GM18873 (cell line): Measurements from ENCODE around the gene SPOCD1.

Experiments used
- ATAC-seq: cut with Tn5 transposase; IDR thresholded peaks from one replicate; pipeline ENCODE4 v1.9.1; 2021; ENCODE audit warnings: mild to moderate bottlenecking, moderate library complexity, moderate number of reproducible peaks; ENCODE audit not compliant: unreplicated experiment, low FRiP score

Gene SPOCD1

DNA sequence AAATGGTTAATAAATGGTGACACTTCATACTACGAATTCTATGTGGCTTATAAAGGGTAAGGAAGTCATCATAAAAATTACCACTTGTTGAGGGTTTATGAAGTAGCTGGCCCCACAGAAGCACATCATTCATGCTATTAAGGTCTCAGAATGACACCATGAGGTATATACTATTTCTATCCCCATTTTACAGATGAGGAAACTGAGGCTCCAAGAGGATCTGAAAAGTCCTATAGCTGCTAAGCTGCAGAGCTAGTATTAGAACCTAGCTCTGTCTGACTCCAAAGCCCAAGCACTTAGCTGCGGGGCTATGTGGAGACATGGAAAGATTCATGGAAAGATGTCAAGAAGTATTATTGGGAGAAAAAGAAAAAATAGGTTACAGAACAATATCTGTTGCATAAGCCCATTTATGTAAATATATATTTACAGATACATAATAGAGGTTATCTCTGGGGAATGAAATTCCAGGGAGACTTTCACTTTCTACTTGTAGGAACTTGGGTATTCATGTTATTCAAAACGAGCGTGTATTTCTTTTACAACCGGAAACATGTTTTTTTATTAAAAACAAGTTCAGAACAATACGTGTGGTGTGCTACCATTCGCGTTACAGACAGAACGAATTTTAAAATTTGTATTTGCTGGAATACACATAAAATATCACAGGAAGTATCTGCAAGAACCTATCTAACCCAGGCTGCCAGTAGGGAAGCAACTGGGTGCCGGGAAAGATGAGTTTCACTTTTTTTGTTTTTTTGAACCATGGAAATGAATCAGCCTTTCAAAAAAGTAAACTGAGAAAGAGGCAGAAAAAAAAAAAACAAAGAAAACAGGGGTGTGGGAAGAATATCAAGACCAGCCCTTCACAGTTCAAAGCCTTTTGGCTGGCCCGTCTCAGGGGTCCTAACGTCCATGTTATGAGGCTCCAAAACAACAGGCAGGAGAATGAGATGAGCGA, 13.4 kb downstream of the SPOCD1 start:
- no peak for ATAC-seq

DNA sequence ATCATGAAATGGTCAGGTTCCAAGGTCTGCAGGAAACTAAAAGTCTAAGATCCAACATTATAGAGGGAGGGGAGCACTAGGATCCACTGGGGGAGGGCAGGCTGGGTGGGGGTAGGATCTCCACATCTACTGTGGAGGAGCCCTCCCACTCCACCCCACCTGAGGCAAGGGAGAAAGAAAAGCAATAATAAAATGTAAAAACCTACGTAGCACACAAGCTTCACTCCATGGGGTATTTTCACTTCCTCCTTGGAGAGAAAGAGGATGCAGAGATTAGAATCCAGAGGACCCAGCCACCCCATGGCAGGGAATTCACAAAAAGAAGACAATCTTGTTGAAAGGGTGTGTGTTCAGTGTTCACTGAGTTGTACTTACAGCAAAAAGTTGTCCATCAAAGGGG, 14.4 kb downstream of the SPOCD1 start:
- ATAC-seq, result no peak

DNA sequence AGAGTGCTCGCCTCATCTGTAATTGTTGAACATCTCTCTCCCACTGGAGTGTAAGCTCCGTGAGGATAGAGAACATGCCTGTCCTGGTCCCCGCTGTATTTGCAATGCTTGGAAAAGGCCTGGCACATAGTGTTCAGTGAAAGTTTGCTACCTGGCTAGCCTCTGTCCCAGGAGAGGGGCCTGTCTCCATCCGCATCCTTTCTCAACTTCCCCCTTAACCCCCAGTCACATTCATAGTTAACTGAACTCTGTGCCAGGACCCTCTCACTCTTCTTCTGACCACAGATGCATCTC, 15.2 kb downstream of the SPOCD1 start:
- ATAC-seq, result no peak

DNA sequence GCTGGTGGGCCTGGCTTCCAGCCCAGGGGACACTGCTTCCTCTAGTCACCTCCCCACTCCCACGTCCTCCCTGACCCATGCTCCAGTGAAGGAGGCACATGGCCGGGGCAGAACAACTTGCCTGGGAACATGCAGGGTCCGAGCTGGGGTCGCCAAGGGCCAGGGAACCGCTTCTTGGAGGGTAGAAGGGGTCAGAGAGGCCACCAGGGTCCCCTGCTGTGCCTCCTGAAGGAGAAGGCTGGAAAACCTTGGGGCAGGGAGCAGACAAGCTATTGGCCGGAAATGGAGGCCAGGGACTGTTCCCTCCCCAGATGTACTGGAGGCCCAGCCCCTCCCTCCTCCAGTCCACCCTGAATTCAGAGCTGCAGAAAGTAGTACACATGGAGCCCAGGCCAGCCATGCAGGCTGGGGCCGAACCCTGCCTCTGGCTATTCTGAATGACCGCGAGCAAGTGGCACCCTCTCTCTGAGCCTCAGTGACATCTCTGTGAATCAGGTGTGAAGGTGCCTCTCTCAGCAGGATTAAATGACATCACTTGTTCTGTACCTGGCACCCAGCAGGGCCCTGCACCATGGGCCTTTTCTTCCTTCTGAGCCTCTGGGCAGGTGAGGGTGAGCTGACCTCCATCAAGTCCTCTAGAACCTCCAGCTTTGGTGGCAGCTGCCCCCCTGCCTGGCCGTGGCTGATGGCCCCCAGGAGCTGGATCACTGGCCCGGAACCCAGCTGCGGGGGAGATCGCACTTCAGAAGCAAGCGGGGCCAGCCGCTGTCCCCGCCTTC, 15.7 kb downstream of the SPOCD1 start:
- no peak for ATAC-seq

DNA sequence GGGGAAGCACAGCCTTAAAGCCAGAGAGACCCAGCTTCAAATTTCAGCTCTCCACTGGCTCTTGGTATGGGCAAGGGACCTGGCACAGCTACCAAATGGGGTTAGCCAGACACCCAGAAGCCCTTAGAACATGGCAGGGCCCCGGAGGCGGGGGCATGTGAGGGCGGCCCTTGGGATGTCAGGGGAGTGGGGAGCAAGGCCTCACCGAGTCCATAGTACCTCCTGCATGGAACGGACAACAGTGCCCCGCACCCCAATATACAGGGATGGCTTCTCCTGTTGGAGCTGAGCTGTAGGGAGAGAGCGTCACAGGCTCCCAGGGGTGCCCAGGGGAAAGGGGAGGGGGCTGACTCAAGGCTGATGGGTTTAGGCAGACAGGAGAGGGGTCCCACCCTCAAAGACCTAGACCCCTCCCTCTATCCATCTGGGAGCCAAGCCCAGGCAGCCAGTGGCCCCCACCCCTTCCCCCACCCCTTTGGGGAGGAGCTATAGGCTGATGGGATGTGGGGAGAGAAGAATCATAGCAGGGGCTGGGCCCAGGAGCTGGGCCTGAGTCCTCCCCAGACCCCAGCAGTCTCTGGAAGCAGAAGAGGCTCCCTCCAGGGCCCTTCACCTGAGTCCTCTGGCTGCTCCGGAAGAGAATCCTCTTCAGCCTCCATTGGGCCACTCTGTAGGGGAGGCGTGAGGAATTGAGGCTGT, 16.5 kb downstream of the SPOCD1 start:
- ATAC-seq, result no peak

DNA sequence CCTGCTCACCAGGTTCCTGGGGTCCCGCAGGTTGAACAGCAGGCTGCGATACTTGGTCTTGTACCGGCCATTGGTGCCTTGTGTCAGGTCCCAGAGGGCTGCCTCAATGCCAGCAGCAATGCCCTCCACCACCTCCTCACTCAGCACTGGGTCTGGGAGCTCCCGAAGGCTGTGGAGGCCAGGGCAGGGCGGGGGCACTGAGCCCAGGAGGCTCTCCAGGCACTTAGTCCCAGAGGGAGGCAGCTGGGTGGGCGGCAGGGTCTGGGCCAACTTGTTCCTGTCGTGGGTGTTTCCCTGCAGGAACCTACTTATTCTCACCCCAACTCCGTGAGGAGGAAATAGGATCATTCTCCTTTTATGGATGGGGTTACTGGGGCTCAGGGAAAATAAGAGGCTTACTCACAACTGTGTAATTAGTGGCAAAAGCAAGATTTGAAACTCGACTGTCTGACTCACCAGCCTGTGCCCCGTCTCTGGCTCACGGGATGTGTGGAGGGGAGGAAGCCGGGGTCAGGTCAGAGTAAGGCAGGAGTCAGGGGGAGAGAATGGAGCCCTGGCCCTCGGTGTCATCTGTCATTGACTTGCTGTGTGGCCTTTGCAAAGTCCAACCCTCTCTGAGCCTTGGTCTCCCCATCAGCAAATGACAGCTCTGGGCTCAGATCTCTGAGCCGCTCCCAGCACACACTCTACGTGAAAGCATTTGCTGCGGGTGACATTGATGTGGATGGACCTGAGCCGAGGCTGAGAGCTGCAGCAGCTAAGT, 17.2 kb downstream of the SPOCD1 start:
- ATAC-seq, result no peak

DNA sequence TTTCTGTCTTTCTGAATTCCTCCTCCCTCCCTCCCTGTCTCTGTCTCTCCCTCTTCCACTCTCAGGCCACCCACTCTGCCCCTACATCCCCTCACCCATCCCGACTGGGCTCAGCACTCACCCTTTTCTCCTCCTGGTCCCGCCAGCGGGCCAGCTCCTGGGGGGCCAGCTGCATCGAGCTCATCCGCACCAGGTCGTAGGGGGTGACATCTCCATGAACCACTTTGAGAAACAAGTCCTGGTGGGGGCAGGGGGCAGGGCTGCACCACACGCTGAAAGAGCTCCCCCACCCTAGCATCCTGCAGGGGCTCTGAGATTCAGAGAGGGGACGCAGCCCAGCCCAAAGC, 17.8 kb downstream of the SPOCD1 start:
- no peak for ATAC-seq

DNA sequence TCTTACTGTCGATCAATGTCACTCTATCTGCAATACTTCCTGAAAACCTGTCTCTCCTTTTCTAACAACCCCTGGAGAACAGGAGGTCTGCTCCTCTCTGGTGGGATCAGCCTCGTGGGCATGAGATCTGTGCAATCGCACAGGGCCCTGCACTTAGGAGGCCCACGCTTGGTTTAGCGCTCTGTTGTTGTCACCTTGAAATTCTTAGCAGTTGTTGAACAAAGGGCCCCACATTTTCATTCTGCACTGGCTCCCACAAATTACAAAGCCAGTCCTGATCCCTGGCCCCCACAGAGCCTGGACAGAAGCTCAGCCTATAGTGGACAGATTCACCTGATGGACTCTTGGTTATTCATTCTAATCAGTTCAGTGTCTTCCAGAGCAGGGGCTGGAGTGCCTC, 18.6 kb downstream of the SPOCD1 start:
- no peak for ATAC-seq

DNA sequence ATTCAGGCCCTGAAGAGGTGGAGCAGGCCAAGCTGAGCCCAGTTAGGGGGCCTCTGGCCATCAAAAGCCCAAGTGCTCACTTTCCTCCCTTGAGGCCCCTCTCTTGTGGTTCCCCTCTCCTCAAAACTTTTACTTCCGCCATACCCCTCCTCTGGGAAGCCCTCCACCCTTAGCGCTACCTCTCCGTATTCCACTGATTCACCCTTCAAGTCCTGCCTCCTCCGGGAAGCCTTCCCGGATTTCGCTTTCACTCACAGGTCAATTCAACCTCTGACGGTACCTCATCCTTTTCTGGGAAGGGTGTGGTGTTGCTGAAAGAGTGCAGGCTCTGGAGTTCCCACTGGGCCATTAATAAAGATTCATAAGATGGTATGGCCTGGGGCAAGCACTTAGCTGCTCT, 19.1 kb downstream of the SPOCD1 start:
- ATAC-seq, result no peak

DNA sequence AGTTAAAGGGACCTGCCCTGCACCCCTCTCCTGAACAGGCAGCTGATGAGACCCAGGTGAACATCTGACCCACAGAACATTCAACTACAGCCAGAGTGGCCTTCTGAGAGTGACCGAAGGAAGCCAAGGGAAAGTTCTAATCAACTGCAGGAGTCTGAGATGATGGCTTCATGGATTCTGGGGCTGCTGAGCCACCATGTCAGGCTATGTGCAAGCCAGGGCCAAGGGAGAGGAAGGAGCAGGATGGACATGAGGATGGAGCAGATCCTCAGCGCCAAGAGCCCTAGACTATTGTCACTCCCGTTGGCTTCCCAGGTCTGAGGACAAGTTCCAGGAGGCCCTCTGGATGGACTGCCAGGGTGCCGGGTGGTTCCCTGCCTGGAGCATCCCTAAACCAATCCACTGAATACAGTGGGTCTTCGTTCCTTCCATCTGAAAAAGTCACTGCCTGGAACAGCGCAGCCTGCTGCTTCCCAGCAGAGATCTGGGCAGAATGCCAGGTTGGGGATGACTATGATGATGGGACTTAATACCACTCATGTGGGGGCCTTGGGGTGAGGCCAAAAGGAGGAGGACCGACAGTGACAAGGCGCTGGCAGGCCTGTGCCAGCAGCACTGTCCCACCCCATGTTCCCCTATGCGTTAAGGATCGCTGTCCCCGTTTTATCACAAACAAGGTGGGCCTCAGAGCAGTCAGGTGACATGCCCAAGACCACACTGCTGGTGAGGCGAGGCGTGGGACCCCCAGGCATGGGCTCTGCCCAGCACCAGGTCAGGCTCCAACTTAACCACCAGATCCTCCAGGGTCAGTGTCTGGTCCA, 19.8 kb downstream of the SPOCD1 start:
- ATAC-seq, result no peak

DNA sequence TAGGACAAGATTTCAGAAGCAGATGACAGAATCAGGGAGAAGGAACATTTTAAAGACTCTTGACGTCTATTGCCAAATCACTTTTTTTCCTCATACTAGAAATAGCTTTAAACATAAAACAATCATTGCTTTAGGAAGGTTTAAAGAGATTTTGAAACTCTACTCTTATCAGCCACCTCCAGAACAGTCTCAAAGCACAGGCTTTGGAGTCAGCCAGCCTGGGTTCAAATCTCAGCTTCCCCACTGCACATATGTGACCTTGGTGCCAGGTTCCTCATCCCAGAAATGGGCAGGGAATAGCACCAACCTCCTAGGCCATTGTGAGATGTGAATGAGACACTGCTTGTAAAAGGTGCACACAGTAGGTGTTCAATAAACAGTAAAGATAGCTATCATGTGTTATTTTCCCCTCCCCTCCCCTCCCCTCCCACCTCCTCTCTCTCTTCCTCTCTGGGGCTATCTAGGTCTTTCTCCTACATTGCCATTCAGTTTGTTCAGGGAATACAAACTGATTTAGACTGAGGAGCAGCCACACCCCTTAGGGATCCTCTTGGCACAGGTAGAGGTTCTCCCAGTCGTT, 20.6 kb downstream of the SPOCD1 start:
- ATAC-seq, result no peak

DNA sequence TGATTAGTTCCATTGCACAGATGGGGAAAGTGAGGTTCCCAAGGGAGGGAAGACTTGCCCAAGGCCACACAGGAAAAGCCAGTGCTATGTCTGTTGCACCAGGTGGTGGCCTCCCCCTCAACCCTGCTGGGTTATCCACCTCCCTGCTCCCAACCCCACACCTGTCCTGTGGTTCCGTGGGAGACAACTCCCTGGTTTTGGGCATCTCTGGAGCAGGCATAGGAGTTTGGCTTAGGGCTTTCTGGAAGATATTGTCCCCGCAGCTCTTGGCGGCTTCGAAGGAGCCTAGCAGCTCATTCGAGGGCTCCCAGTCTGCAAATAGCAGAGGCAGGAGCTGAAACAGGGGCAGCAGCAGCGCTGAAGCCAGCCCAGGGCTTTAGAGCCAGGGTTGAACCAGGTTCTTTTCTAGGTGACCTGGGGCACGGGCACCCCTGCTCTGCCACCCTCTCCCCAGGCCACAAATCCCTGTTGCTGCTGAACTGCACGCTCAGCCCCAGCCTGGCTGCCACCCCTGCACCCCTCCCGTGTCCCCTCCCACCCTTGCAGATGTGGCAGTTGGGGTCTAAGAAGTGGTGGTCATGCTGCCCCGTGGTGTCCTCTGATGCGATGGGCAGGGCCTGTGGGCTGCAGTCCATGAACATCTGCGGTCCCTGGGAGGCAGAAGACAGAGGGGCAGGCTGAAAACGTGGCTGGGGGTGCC, 22.1 kb downstream of the SPOCD1 start:
- no peak for ATAC-seq

DNA sequence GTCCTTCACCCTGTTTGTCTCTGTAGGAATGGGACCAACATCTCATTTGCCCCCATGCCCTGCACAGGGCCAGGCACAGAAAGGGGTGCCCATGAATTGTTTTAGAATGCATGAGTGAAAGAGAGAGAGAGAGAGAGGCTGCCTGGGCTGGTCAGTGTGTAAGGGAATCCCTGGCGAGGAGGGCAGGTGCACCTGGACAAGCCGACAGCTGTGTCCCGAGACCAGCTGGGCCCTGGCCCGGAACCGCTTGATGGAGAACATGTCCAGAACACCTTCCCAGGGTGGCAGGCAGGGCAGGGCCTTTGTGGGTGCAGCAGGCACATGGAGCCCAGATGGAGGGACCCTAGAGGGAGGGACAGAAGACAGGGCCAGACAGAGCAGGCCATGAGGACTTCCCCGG, 22.7 kb downstream of the SPOCD1 start:
- ATAC-seq, result no peak

DNA sequence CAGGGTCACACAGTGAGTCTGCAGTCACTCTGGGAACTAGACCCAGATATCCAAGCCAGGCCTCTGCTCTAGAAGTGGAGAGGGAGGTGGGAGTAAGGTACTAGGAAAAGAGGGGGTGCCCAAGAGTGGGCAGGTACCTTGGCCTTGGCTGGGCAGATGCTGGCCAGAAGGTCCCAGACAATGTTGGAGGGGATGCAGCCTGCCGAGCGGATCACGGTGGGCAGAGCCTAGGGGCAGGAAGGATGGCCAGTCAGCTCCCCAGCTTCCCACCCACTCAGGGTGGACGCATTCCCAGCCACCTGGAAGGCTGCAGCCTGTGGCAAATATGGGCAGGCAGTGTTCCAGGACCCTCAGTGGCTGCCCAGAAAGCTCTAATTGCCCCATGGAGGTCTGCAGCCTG, 23.3 kb downstream of the SPOCD1 start:
- ATAC-seq, result no peak

DNA sequence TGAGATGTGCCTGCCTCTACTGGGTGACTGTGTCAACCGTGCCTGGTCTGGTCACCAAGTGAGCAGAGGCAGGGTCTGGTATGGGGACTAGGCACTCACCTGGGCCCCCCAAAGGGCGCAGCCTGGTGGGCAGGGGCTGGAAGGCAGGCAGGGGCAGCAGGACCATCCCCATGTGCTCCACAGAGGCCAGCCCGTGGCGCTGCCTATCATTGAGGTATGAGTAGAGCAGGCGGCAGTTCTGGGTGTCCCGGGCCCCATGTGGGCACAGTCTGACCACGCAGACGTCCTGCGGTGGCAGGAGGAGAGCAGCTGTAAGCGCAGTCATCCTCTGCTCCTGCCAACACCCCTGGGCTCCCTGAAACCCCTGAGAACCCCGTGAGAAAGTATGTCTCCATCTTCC, 23.7 kb downstream of the SPOCD1 start:
- no peak for ATAC-seq

DNA sequence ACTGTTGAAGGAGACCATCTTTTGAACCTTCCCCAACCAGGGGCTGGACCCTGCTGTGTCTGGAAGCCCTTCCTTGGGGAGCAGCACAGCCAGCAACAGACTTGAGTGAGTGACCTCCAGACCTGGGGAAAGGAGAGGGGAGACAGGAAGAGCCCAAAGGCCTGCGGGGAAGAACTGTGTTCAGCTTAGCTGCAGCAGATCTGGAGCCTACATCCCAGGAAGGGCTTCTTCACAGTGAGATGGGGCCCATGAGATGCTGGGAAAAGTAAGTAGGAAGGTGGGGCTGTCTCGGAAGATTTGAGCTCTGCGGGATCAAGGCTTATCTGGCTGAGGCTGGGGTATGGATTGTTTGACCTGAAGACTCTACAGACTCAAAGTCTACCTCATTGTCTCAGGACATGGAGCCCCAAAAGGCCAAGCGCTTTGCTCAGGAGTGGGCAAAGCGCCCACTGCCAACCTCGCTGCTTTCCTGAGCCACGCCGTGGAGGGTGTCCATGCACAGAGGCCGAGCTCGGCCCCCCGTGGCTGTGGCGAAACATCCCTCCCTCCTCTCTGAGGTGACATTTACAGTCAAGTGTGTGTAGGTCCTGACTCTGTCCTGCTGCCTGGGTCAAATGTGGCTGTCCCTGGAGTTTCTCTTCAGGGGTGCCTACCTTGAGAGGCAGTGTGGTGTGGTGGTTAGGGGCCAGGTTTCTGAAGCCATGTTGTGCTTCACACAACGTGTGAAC, 24.5 kb downstream of the SPOCD1 start:
- ATAC-seq, result no peak

DNA sequence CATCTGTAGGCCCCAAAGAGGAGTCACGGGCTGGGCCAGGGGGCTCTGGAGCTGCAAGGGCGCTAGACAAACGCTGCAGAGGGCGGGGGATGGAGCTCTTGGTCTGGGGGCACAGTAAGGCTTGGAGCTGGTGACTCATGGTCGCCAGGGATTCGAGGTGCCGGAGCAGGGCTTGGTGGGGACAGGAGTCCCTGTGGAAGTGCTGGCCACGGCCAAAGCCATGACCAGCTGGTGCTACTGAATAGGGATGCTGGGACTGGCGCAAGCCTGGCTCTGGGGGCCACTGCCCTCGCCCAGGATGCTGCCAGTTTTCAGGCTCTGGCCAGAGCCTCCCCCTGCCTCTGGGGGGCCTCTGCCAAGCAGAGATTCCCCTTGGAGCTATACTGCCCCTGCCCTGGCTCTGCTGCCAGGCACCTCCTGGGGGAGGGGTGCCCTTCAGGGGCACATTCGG, 25.2 kb downstream of the SPOCD1 start:
- no peak for ATAC-seq

DNA sequence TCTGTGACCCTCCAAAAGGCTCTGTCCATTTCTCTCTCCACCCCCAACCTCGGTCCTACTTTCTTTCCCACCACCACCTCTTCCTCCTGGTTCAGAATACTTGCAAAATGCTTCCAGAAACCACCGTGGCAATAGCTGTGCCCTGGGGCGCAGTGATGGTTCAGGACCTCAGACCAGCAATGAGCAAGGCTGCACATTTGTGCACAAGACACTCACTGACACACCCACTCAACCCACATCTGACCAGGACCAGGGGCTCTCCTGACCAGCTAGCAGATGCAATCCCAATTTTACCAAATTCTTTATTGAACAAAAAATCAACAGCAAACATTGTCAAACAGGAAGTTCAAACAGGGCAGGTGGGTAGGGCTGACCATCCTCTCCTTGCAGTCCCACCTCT, 25.7 kb downstream of the SPOCD1 start:
- no peak for ATAC-seq
